Endothelial cell of umbilical vein (primary cell): ENCODE results near the gene MT2A.

ENCODE experiments used
- CTCF ChIP-seq, 2 donors: IDR thresholded peaks; 1 replicate in 1 of 2; 2 replicates in 1 of 2; pipeline ENCODE4 v1.5.1; 2011; ENCODE audit warnings: low read length in 2 of 2, mild to moderate bottlenecking in 2 of 2, moderate library complexity in 2 of 2, control low read depth in 1 of 2, inconsistent platforms in 1 of 2, low read depth in 1 of 2; ENCODE audit not compliant: insufficient read depth in 1 of 2; ENCODE audit errors: extremely low read depth in 1 of 2
- EZH2 ChIP-seq: IDR thresholded peaks from 2 replicates; pipeline ENCODE4 v1.6.1; 2012; ENCODE audit warnings: borderline replicate concordance, low read depth, mild to moderate bottlenecking, moderate library complexity, low read length, inconsistent platforms; ENCODE audit not compliant: severe bottlenecking
- GATA2 ChIP-seq: IDR thresholded peaks from 2 replicates; pipeline ENCODE4 v1.7.0; 2011; ENCODE audit warnings: low read depth, mild to moderate bottlenecking, moderate library complexity, mixed read lengths, low read length; ENCODE audit not compliant: insufficient read length, insufficient read depth
- JUN ChIP-seq: IDR thresholded peaks from 2 replicates; pipeline ENCODE4 v1.6.1; 2011; ENCODE audit warnings: borderline replicate concordance, low read depth; ENCODE audit not compliant: insufficient read length, insufficient read depth
- MAX ChIP-seq: IDR thresholded peaks from 2 replicates; pipeline ENCODE4 v1.6.1; 2011; ENCODE audit not compliant: insufficient read depth, insufficient read length
- POLR2A ChIP-seq: IDR thresholded peaks from 2 replicates; pipeline ENCODE4 v1.6.1; 2012; ENCODE audit warnings: low read depth, mild to moderate bottlenecking, control low read depth, low read length
- POLR2AphosphoS5 ChIP-seq: IDR thresholded peaks from 2 replicates; pipeline ENCODE4 v1.6.1; 2012; ENCODE audit warnings: low read depth, mild to moderate bottlenecking, control low read depth, low read length, moderate library complexity; ENCODE audit not compliant: insufficient read depth

- TF ChIP-seq JUN (no peak), CTCF (IDR thresholded peaks at IDR 0.05; ENCODE audit: extremely low read depth in 1 of 2, insufficient read depth in 1 of 2, low read depth in 1 of 2, low read length in 2 of 2) (no peak), POLR2AphosphoS5 (no peak), POLR2A (no peak), EZH2 (no peak), MAX (no peak), GATA2 (no peak)
These were observed 22.8 kb downstream of the MT2A start for GRCh38 chr16:56631197-56631596.
